GM18861 (cell line): ENCODE data around the gene CLOCK.
A peak's percentile ranks its signal among the peaks of the same experiment; 100 is the strongest.

Source experiments
- ATAC-seq: cut with Tn5 transposase; IDR thresholded peaks from one replicate; pipeline ENCODE4 v1.9.1; 2021; ENCODE audit not compliant: unreplicated experiment

The CLOCK gene

GRCh38 chr4:55393461-55394320, 153.0 kb downstream of the CLOCK start:
- peak; percentile 23 for ATAC-seq

- ATAC-seq: no peak
Measured at GRCh38 chr4:55386840-55387239, 159.9 kb downstream of the CLOCK start.

GRCh38 chr4:55386073-55386472, 160.6 kb downstream of the CLOCK start:
- ATAC-seq: peak; percentile 78

GRCh38 chr4:55385201-55385649, 161.5 kb downstream of the CLOCK start:
- ATAC-seq: no peak

GRCh38 chr4:55382488-55383003, 164.2 kb downstream of the CLOCK start:
- ATAC-seq: no peak

GRCh38 chr4:55381502-55381901, 165.2 kb downstream of the CLOCK start:
- ATAC-seq: no peak

GRCh38 chr4:55380576-55380975, 166.1 kb downstream of the CLOCK start:
- ATAC-seq: no peak

- no peak for ATAC-seq
Measured at GRCh38 chr4:55378617-55379467, 167.9 kb downstream of the CLOCK start.
